Activated naive CD4-positive, alpha-beta T cell (primary cell): ENCODE results near the gene RPL18.
"Not testable (repeated sequence)": the region's sequence is repeated elsewhere in the genome, so short reads cannot be mapped to it uniquely, and the experiment has no call there.

Experiments
- DNase-seq, 4 experiments: peaks; one replicate each; lab custom pipeline; 2025; lab: John Stamatoyannopoulos, UW

RPL18 gene

GRCh38 chr19:48618916-48619691 lies at the start of gene RPL18, which contains the start of gene SPHK2:
RPL18 (minus strand) TSS chr19:48619178; CDS start chr19:48619143, 35 bp downstream.
SPHK2 (plus strand) TSS chr19:48619506; CDS start chr19:48620515, 1,009 bp downstream.
- peak; percentile 91 to 95 (median 95) for DNase-seq

GRCh38 chr19:48668761-48669160 lies 49.8 kb upstream of the RPL18 start:
- no peak for DNase-seq

- DNase-seq = no peak
Measured at GRCh38 chr19:48668332-48668731, 49.4 kb upstream of the RPL18 start.

GRCh38 chr19:48665786-48666185 lies 46.8 kb upstream of the RPL18 start:
- DNase-seq = no peak

GRCh38 chr19:48664476-48664875 lies 45.5 kb upstream of the RPL18 start:
- no peak for DNase-seq

- no peak for DNase-seq
Measured at GRCh38 chr19:48663667-48664066, 44.7 kb upstream of the RPL18 start.

- DNase-seq = no peak
Measured at GRCh38 chr19:48661711-48662090, 42.7 kb upstream of the RPL18 start.

GRCh38 chr19:48660852-48661710 lies 42.1 kb upstream of the RPL18 start:
- peak; percentile 33 to 65 (median 54) for DNase-seq

- no peak for DNase-seq
Measured at GRCh38 chr19:48659768-48660167, 40.8 kb upstream of the RPL18 start.

GRCh38 chr19:48658483-48658882 lies 39.5 kb upstream of the RPL18 start:
- no peak for DNase-seq

- not testable (repeated sequence) for DNase-seq
Measured at GRCh38 chr19:48657828-48658227, 38.9 kb upstream of the RPL18 start.

GRCh38 chr19:48656840-48657474 lies 38.0 kb upstream of the RPL18 start:
- no peak for DNase-seq

- DNase-seq = no peak
Measured at GRCh38 chr19:48654299-48655059, 35.5 kb upstream of the RPL18 start.

- DNase-seq = no peak
Measured at GRCh38 chr19:48651683-48652048, 32.7 kb upstream of the RPL18 start.

GRCh38 chr19:48650974-48651682 lies 32.1 kb upstream of the RPL18 start:
- DNase-seq = no peak

- no peak for DNase-seq
Measured at GRCh38 chr19:48648134-48648533, 29.2 kb upstream of the RPL18 start.

GRCh38 chr19:48646722-48647216 lies 27.8 kb upstream of the RPL18 start:
- no peak for DNase-seq

- peak; percentile 73 to 88 (median 82) for DNase-seq
Measured at GRCh38 chr19:48646001-48646721, 27.2 kb upstream of the RPL18 start, which contains the start of gene CA11. CA11 (minus strand) TSS chr19:48646187; CDS start chr19:48645632, 555 bp downstream.

GRCh38 chr19:48645620-48646000 lies 26.6 kb upstream of the RPL18 start:
- DNase-seq = no peak
